Neural cell (in vitro differentiated cells): ENCODE measurements around the gene ZNHIT6. TPM values are rescaled to one million over a fixed set of nuclear protein-coding genes. Genes with fewer than 3 reads are reported as not detected.

Experiments used
- H2AFZ ChIP-seq: fragments of 200-600, 300-800 bp; sonication (generic), shearing (Covaris generic); 2 replicates; pipeline ENCODE4 v1.6.0; 2014; ENCODE audit warnings: low read depth, mild to moderate bottlenecking, antibody characterized with exemption, low read length, moderate library complexity
- H3F3A ChIP-seq: fragments of 200-600 bp; shearing (Covaris generic); 2 replicates; pipeline ENCODE4 v1.6.1; 2016; ENCODE audit warnings: mild to moderate bottlenecking, moderate library complexity, mixed read lengths, antibody characterized with exemption, low read length; ENCODE audit not compliant: insufficient read depth, poor library complexity, severe bottlenecking
- H3K27ac ChIP-seq: fragments of 200-600, 300-800 bp; sonication (generic), shearing (Covaris generic); 2 replicates; pipeline ENCODE4 v1.5.1; 2014; ENCODE audit warnings: mild to moderate bottlenecking, low read length, moderate library complexity
- H3K27me3 ChIP-seq: fragments of 300-800, 200-600 bp; sonication (generic), shearing (Covaris generic); 2 replicates; pipeline ENCODE4 v1.6.0; 2014; ENCODE audit warnings: mild to moderate bottlenecking, low read depth, low read length, moderate library complexity; ENCODE audit not compliant: insufficient read depth
- H3K36me3 ChIP-seq: fragments of 300-800, 200-600 bp; sonication (generic), shearing (Covaris generic); 2 replicates; pipeline ENCODE4 v1.5.1; 2014; ENCODE audit warnings: mild to moderate bottlenecking, antibody characterized with exemption, low read length, moderate library complexity; ENCODE audit not compliant: insufficient read depth
- H3K4me2 ChIP-seq: fragments of 300-800, 200-600 bp; sonication (generic), shearing (Covaris generic); 2 replicates; pipeline ENCODE4 v1.6.0; 2014; ENCODE audit warnings: mild to moderate bottlenecking, low read length
- H3K4me3 ChIP-seq: fragments of 300-800, 200-600 bp; sonication (generic), shearing (Covaris generic); 2 replicates; pipeline ENCODE4 v1.5.1; 2014; ENCODE audit warnings: mild to moderate bottlenecking, low read length, moderate library complexity
- H3K79me2 ChIP-seq: fragments of 200-600 bp; shearing (Covaris generic); replicated peaks from 2 replicates; pipeline ENCODE4 v1.6.0; 2014; ENCODE audit warnings: mild to moderate bottlenecking, low read length, moderate library complexity; ENCODE audit not compliant: insufficient read depth
- H3K9ac ChIP-seq: fragments of 300-800, 200-600 bp; sonication (generic), shearing (Covaris generic); 2 replicates; pipeline ENCODE4 v1.6.1; 2016; ENCODE audit warnings: mild to moderate bottlenecking, low read length, mixed read lengths
- H3K9me2 ChIP-seq: fragments of 200-600 bp; shearing (Covaris generic); 2 replicates; pipeline ENCODE4 v1.6.1; 2016; ENCODE audit warnings: mild to moderate bottlenecking, low read length, mixed read lengths; ENCODE audit not compliant: insufficient read depth
- H3K9me3 ChIP-seq: fragments of 200-600, 300-800 bp; sonication (generic), shearing (Covaris generic); 2 replicates; pipeline ENCODE4 v1.6.1; 2016; ENCODE audit warnings: mild to moderate bottlenecking, mixed run types, low read length, moderate library complexity, mixed read lengths
- H4K20me1 ChIP-seq: fragments of 200-600 bp; shearing (Covaris generic); 2 replicates; pipeline ENCODE4 v1.6.1; 2016; ENCODE audit warnings: mild to moderate bottlenecking, mixed run types; ENCODE audit not compliant: insufficient read depth
- EP300 ChIP-seq: fragments of 450-650 bp; conservative IDR thresholded peaks from 2 replicates; pipeline ENCODE4 v1.6.1; 2014; ENCODE audit warnings: antibody characterized with exemption, mild to moderate bottlenecking, moderate library complexity; ENCODE audit not compliant: poor library complexity, severe bottlenecking
- EZH2 ChIP-seq: fragments of 200-600, 300-800 bp; shearing (Covaris generic), sonication (generic); IDR thresholded peaks from 2 replicates; pipeline ENCODE4 v1.6.1; 2014; ENCODE audit warnings: antibody characterized with exemption, low read length, borderline replicate concordance, mild to moderate bottlenecking; ENCODE audit not compliant: insufficient read depth, poor library complexity, severe bottlenecking
- MXI1 ChIP-seq: fragments of 450-650 bp; conservative IDR thresholded peaks from 2 replicates; pipeline ENCODE4 v1.6.1; 2014; ENCODE audit warnings: antibody characterized with exemption, mild to moderate bottlenecking; ENCODE audit not compliant: poor library complexity, severe bottlenecking
- POLR2AphosphoS5 ChIP-seq: IDR thresholded peaks from 2 replicates; pipeline ENCODE4 v1.6.1; 2012
- RAD21 ChIP-seq: fragments of 450-650 bp; conservative IDR thresholded peaks from 2 replicates; pipeline ENCODE4 v1.6.1; 2014; ENCODE audit warnings: antibody characterized with exemption, mild to moderate bottlenecking, moderate library complexity
- REST ChIP-seq: IDR thresholded peaks from 2 replicates; pipeline ENCODE4 v1.6.1; 2012; ENCODE audit warnings: borderline replicate concordance
- SMC3 ChIP-seq: fragments of 450-650 bp; conservative IDR thresholded peaks from 2 replicates; pipeline ENCODE4 v1.6.1; 2014; ENCODE audit warnings: antibody characterized with exemption, mild to moderate bottlenecking, moderate library complexity; ENCODE audit not compliant: poor library complexity
- TAF1 ChIP-seq: IDR thresholded peaks from 2 replicates; pipeline ENCODE4 v1.6.1; 2012; ENCODE audit warnings: low read depth
- polyA plus RNA-seq: library from polyadenylated mRNA; depleted of rRNA; stranded (reverse); fragments of >200 nt; gene quantifications from 2 replicates; pipeline ENCODE4 v1.2.3, GENCODE V29; 2014
- TF ChIP-seq, protein P1 (sequence below): fragments of 450-650 bp; IDR thresholded peaks from 2 replicates; pipeline ENCODE4 v1.5.1; 2014; ENCODE audit warnings: antibody characterized with exemption, mild to moderate bottlenecking, moderate library complexity; ENCODE audit not compliant: poor library complexity, severe bottlenecking

ZNHIT6 gene
- polyA plus RNA-seq, 1 donor from 2014 or later: 16.6 TPM

DNA sequence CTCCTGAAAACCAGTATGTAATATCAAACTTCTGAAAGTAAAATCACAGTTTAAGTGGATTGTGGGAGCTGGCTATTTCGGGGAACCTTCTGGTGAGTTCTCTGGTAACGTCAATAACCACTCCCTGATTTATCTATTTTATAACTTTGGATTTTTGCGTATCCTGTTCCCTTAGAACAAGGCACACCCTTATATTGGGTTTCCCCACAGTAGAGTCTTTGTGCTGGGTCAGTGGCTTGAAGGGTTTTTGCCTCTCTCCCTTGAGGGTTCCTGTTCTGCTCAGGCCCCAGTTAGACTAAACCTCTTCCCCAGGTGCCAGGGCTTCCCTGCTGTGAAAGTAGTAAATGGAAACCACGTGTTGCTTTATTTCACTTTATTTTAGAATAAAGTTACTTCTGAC, 106.3 kb downstream of the ZNHIT6 start:
- Histone ChIP-seq H3K27ac (no peak overlapping the region), H3K9me3 (no peaks in the 10 kb centered on the region), H2AFZ (no peak overlapping the region), H3F3A (no peaks in the 10 kb centered on the region), H3K27me3 (no peaks in the 10 kb centered on the region), H3K4me2 (no peak overlapping the region), H4K20me1 (no peaks in the 10 kb centered on the region), H3K79me2 (no peaks in the 10 kb centered on the region), H3K36me3 (no peaks in the 10 kb centered on the region), H3K9ac (no peak overlapping the region), H3K4me3 (no peak overlapping the region), H3K9me2 (no peaks in the 10 kb centered on the region)
- TF ChIP-seq SMC3: no peak
- no peak for TF ChIP-seq MXI1
- TF ChIP-seq POLR2AphosphoS5: no peak
- no peak for TF ChIP-seq REST
- no peak for TF ChIP-seq RAD21
- no peak for TF ChIP-seq EZH2
- TF ChIP-seq, protein P1, sequence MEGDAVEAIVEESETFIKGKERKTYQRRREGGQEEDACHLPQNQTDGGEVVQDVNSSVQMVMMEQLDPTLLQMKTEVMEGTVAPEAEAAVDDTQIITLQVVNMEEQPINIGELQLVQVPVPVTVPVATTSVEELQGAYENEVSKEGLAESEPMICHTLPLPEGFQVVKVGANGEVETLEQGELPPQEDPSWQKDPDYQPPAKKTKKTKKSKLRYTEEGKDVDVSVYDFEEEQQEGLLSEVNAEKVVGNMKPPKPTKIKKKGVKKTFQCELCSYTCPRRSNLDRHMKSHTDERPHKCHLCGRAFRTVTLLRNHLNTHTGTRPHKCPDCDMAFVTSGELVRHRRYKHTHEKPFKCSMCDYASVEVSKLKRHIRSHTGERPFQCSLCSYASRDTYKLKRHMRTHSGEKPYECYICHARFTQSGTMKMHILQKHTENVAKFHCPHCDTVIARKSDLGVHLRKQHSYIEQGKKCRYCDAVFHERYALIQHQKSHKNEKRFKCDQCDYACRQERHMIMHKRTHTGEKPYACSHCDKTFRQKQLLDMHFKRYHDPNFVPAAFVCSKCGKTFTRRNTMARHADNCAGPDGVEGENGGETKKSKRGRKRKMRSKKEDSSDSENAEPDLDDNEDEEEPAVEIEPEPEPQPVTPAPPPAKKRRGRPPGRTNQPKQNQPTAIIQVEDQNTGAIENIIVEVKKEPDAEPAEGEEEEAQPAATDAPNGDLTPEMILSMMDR: no peak
- TF ChIP-seq TAF1: no peak

- Histone ChIP-seq H3K9ac (no peak overlapping the region), H3F3A (no peaks in the 10 kb centered on the region), H3K36me3 (no peaks in the 10 kb centered on the region), H3K79me2 (no peaks in the 10 kb centered on the region), H3K9me2 (no peaks in the 10 kb centered on the region), H3K27ac (no peak overlapping the region), H3K4me3 (no peak overlapping the region), H3K9me3 (no peaks in the 10 kb centered on the region), H2AFZ (no peak overlapping the region), H3K27me3 (no peaks in the 10 kb centered on the region), H3K4me2 (no peak overlapping the region), H4K20me1 (no peaks in the 10 kb centered on the region)
- no peak for TF ChIP-seq EZH2
- no peak for TF ChIP-seq MXI1
- no peak for TF ChIP-seq TAF1
- TF ChIP-seq, protein P1: no peak
- TF ChIP-seq POLR2AphosphoS5: no peak
- TF ChIP-seq EP300: no peak
- no peak for TF ChIP-seq REST
- TF ChIP-seq SMC3: no peak
- TF ChIP-seq RAD21: no peak
Observed at GRCh38 chr1:85599681-85600080, 108.6 kb downstream of the ZNHIT6 start.
